Adrenal gland (tissue), 12 donors: ENCODE data around the gene ATG4A. TPM values are rescaled to one million over a fixed set of nuclear protein-coding genes. Genes with fewer than 3 reads are reported as not detected.
A peak's percentile ranks its signal among the peaks of the same experiment; 100 is the strongest.

ENCODE experiments used
- DNase-seq, 7 donors: peaks; one replicate each; pipeline ENCODE4 v3.0.0-alpha.2; 2019 to 2020
- H3K27ac ChIP-seq, 5 donors: fragments of 200-600 bp; sonication (generic) in 4 of 5; 1 replicate in 3 of 5; 2 replicates in 2 of 5; pipeline versions ENCODE4 v1.5.1 to v1.8.0; 2016 to 2020; ENCODE audit warnings: mild to moderate bottlenecking in 1 of 5
- H3K27me3 ChIP-seq: fragments of 200-600 bp; 2 replicates; pipeline ENCODE4 v1.8.0; 2021
- H3K36me3 ChIP-seq, 2 donors: fragments of 200-600 bp; replicated peaks in 1 of 2; 1 replicate in 1 of 2; 2 replicates in 1 of 2; pipeline versions ENCODE4 v1.5.1 to v1.8.0; 2018 to 2022
- H3K4me1 ChIP-seq, 2 donors: fragments of 200-600 bp; replicated peaks in 1 of 2; 1 replicate in 1 of 2; 2 replicates in 1 of 2; pipeline versions ENCODE4 v1.5.1 to v1.8.0; 2018 to 2021
- H3K4me3 ChIP-seq, 4 donors: fragments of 200-600 bp; sonication (generic) in 3 of 4; one replicate each; pipeline ENCODE4 v1.5.1; 2016 to 2018
- H3K9me3 ChIP-seq, 3 donors: fragments of 200-600 bp; sonication (generic) in 1 of 3; replicated peaks in 1 of 3; 1 replicate in 2 of 3; 2 replicates in 1 of 3; pipeline versions ENCODE4 v1.5.1 to v1.8.0; 2016 to 2021
- POLR2A ChIP-seq, 2 donors: fragments of 450-650 bp; IDR thresholded peaks; one replicate each; pipeline ENCODE4 v1.6.1; 2017; ENCODE audit warnings: antibody characterized with exemption in 2 of 2, mild to moderate bottlenecking in 2 of 2, moderate library complexity in 1 of 2
- whole genome bisulfite sequencing, 4 donors: extraction: QIAGEN DNeasy Blood & Tissue Kit in 2 of 4; methylation state at CpG; one replicate each; pipeline versions ENCODE4 v1.1.5 to v1.1.7; 2013 to 2017; 5-methylcytosine and 5-hydroxymethylcytosine counted together
- intact Hi-C, 2 donors: fragments of 100-400 bp; cut with DNase I; formaldehyde crosslinking; loops; one replicate each; pipeline versions ENCODE4 v1.14.1 to v1.15.0; 2022 to 2023
- polyA plus RNA-seq, 3 donors: library from polyadenylated mRNA; stranded (reverse); fragments of 200-250 nt in 2 of 3; fragments of 350-450 nt in 1 of 3; fragmentation: Illumina TruSeq in 1 of 3; extraction: RNeasy Lipid Tissue Mini Kit (QIAGEN cat#74804) in 1 of 3; gene quantifications; one replicate each; pipeline ENCODE4 v1.2.3, GENCODE V29; 2013 to 2014
- total RNA-seq, 9 donors: library from RNA; depleted of rRNA in 4 of 9; stranded (reverse); fragments of >200 nt in 4 of 9; fragments of 120-200 nt in 1 of 9; fragmentation: NEBNext Ultra II Directional in 1 of 9; extraction: Animal tissue kit (Norgen Biotek cat#: 25700) in 1 of 9; gene quantifications; one replicate each; pipeline versions ENCODE4 v1.1.0 to v1.2.4, GENCODE V29; 2013 to 2023
- TF ChIP-seq, protein P1 (sequence below), 6 experiments: fragments of 450-650 bp in 4 of 6; fragments of 200-600 bp in 2 of 6; sonication (generic) in 1 of 6; IDR thresholded peaks; 1 replicate in 5 of 6; 2 replicates in 1 of 6; pipeline versions ENCODE4 v1.5.1 to v1.8.0; 2016 to 2021; ENCODE audit warnings: antibody characterized with exemption in 6 of 6, mild to moderate bottlenecking in 2 of 6, moderate library complexity in 1 of 6
- donor health status: healthy with polysubstance abuse.
- donor health status: Bipolar disorder and iron deficiency.
- donor health status: DM: yes; HTN: yes; CAD: no.
- donor health status: DM: no; HTN: no; CAD: no.
- donor health status: DM: no; HTN: no; CAD: no.
- donor health status: DM: yes; HTN: yes; CAD: no.

Gene ATG4A
- total and polyA plus RNA-seq, 12 donors, result 6.3 to 33.2 (median 13.7) TPM

DNA sequence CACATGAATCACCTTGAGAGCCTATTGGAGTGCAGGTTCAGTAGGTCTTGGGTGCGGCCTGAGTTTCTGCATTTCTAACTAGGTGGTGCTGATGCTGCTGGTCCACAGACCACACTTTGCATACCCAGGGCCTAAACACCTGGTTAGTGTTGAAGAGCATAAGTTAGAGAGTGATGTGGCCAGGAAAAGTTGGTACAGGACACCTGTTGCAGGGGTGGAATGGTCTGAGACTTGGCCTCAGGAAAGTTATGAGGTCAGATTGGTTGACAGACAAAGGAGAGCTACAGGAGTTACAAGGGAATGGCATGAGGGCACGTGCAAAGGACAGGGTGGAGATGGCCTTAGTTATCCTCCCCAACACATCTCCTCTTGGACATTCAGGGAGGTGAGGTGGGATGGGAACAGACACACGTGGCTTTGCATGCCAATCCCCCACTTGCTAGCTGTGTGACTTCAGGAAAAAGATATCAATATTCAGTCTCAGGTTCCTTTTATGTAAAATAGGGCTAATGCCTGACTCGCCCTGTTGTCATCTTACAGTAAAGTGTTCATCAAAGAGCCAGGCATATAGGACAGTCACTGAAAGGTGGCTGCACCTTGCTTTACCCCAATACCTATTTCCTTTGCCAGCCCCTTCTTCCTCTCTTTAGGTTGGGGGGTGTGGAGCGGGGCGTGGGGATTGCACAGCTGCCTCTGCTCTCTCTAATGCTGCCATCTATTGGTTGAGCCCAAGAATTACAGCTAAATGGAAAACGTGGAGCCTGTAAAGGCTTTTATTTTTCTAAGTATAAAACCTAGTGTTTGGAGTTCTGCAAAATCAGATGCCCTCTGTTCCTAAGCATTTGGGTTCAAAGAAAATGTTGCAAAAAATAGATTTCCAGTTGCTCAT, 47.5 kb downstream of the ATG4A start:
- Histone ChIP-seq H3K27me3 (no peaks in the 10 kb centered on the region), H3K4me3 (no peak overlapping the region), H3K9me3 (no peaks in the 10 kb centered on the region), H3K4me1 (no peaks in the 10 kb centered on the region), H3K36me3 (no peaks in the 10 kb centered on the region), H3K27ac (no peak overlapping the region)
- WGBS, 4 donors, result 58 to 94% (median 75%) methylated on average over 3 to 7 of the region's 7 CpGs
- intact Hi-C loops, result no loop called here
- TF ChIP-seq, protein P1, sequence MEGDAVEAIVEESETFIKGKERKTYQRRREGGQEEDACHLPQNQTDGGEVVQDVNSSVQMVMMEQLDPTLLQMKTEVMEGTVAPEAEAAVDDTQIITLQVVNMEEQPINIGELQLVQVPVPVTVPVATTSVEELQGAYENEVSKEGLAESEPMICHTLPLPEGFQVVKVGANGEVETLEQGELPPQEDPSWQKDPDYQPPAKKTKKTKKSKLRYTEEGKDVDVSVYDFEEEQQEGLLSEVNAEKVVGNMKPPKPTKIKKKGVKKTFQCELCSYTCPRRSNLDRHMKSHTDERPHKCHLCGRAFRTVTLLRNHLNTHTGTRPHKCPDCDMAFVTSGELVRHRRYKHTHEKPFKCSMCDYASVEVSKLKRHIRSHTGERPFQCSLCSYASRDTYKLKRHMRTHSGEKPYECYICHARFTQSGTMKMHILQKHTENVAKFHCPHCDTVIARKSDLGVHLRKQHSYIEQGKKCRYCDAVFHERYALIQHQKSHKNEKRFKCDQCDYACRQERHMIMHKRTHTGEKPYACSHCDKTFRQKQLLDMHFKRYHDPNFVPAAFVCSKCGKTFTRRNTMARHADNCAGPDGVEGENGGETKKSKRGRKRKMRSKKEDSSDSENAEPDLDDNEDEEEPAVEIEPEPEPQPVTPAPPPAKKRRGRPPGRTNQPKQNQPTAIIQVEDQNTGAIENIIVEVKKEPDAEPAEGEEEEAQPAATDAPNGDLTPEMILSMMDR (IDR thresholded peaks at IDR 0.05), result peak in 4 of 6 experiments; percentile 10 to 38 (median 24)
- TF ChIP-seq POLR2A (IDR thresholded peaks at IDR 0.05), result no peak
- no peak for DNase-seq

DNA sequence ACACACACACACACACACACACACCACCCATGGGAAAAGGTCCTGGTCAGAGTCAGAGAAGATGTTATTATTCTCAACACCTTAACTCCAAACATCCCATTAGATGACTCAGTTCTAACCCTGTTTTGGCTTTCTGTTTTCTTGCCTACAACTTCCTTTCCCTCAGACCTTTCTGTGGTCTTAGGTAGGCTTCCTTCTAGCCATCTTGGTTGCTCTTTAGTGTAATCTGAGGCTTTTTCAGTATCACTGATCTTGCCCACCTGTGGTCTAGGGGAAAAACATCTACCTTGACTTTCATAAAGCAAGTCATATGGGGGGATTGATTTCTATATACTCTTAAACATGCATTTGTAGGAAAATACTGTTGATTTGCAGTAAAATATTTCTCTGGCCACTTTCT, 56.9 kb downstream of the ATG4A start:
- Histone ChIP-seq H3K27me3 (no peaks in the 10 kb centered on the region), H3K36me3 (no peaks in the 10 kb centered on the region), H3K4me1 (no peaks in the 10 kb centered on the region), H3K9me3 (no peaks in the 10 kb centered on the region), H3K27ac (no peak overlapping the region), H3K4me3 (no peak overlapping the region)
- intact Hi-C loops, result no loop called here
- TF ChIP-seq POLR2A (IDR thresholded peaks at IDR 0.05), result no peak
- TF ChIP-seq, protein P1 (IDR thresholded peaks at IDR 0.05), result no peak
- DNase-seq, result no peak

GRCh38 chrX:108156082-108156481, 64.5 kb downstream of the ATG4A start:
- Histone ChIP-seq H3K4me3 (no peak overlapping the region), H3K36me3 (no peaks in the 10 kb centered on the region), H3K27ac (no peak overlapping the region), H3K9me3 (no peaks in the 10 kb centered on the region), H3K27me3 (no peaks in the 10 kb centered on the region), H3K4me1 (no peaks in the 10 kb centered on the region)
- TF ChIP-seq, protein P1 (IDR thresholded peaks at IDR 0.05), result no peak
- TF ChIP-seq POLR2A (IDR thresholded peaks at IDR 0.05), result no peak
- no peak for DNase-seq
- 81 to 100% (median 93%) methylated on average over 2 of the region's 2 CpGs for WGBS, 4 donors
- intact Hi-C loops, result no loop called here

GRCh38 chrX:108156934-108157466, 65.4 kb downstream of the ATG4A start:
- no peak for TF ChIP-seq POLR2A (IDR thresholded peaks at IDR 0.05)
- TF ChIP-seq, protein P1 (IDR thresholded peaks at IDR 0.05), result no peak
- Histone ChIP-seq H3K4me3 (no peak overlapping the region), H3K27ac (no peak overlapping the region), H3K4me1 (no peaks in the 10 kb centered on the region), H3K27me3 (no peaks in the 10 kb centered on the region), H3K36me3 (no peaks in the 10 kb centered on the region), H3K9me3 (no peaks in the 10 kb centered on the region)
- DNase-seq, result no peak
- intact Hi-C loops, result no loop called here
- WGBS, 4 donors, result 84 to 100% (median 96%) methylated on average over 1 to 8 of the region's 8 CpGs; no CpG with 5 or more reads in 1 of the 4 donors
